KMS-11 (cell line): ENCODE measurements around the gene RPN1.
A peak's percentile ranks its signal among the peaks of the same experiment; 100 is the strongest.

Source experiments
- H2AFZ ChIP-seq: fragments of 200-600 bp; sonication (generic); 2 replicates; pipeline ENCODE4 v1.6.1; 2016; ENCODE audit warnings: antibody characterized with exemption, mixed run types, low read depth
- H3K27ac ChIP-seq: fragments of 200-600 bp; sonication (generic); 2 replicates; pipeline ENCODE4 v1.6.1; 2016; ENCODE audit warnings: mild to moderate bottlenecking, mixed run types
- H3K27me3 ChIP-seq: fragments of 200-600 bp; sonication (generic); 2 replicates; pipeline ENCODE4 v1.6.1; 2017; ENCODE audit warnings: mild to moderate bottlenecking, low read depth, mixed run types, moderate library complexity; ENCODE audit not compliant: insufficient read depth
- H3K36me3 ChIP-seq: fragments of 200-600 bp; sonication (generic); 2 replicates; pipeline ENCODE4 v1.6.1; 2017; ENCODE audit warnings: mild to moderate bottlenecking, mixed run types; ENCODE audit not compliant: insufficient read depth
- H3K4me1 ChIP-seq: fragments of 200-600 bp; sonication (generic); 2 replicates; pipeline ENCODE4 v1.6.1; 2016; ENCODE audit warnings: mild to moderate bottlenecking, low read depth, mixed run types; ENCODE audit not compliant: poor library complexity, severe bottlenecking
- H3K4me2 ChIP-seq: fragments of 200-600 bp; sonication (generic); 2 replicates; pipeline ENCODE4 v1.7.0; 2016; ENCODE audit warnings: mild to moderate bottlenecking, mixed run types
- H3K4me3 ChIP-seq: fragments of 200-600 bp; sonication (generic); IDR thresholded peaks from 2 replicates; pipeline ENCODE4 v1.6.1; 2017; ENCODE audit warnings: low read depth, low read length, mixed read lengths; ENCODE audit not compliant: insufficient read depth
- H3K79me2 ChIP-seq: fragments of 200-600 bp; sonication (generic); 2 replicates; pipeline ENCODE4 v1.6.1; 2016; ENCODE audit warnings: low read depth, mixed run types; ENCODE audit not compliant: insufficient read depth
- H3K9ac ChIP-seq: fragments of 200-600 bp; sonication (generic); 2 replicates; pipeline ENCODE4 v1.6.1; 2016; ENCODE audit warnings: mild to moderate bottlenecking, mixed run types
- H4K20me1 ChIP-seq: fragments of 200-600 bp; sonication (generic); 2 replicates; pipeline ENCODE4 v1.6.1; 2016; ENCODE audit warnings: mild to moderate bottlenecking, mixed run types; ENCODE audit not compliant: insufficient read depth
- CTCF ChIP-seq: fragments of 200-600 bp; sonication (generic); conservative IDR thresholded peaks from 2 replicates; pipeline ENCODE4 v1.6.1; 2017; ENCODE audit warnings: low read depth, mild to moderate bottlenecking, antibody characterized with exemption, low read length, moderate library complexity, mixed read lengths

RPN1 gene

GRCh38 chr3:128623762-128624176 lies 26.8 kb downstream of the RPN1 start:
- no peak overlapping the region for H3K4me2 ChIP-seq
- no peaks in the 10 kb centered on the region for H3K27me3 ChIP-seq
- no peak overlapping the region for H3K27ac ChIP-seq
- H3K79me2 ChIP-seq, result peaks cover 48% of the 10 kb centered on the region; the same call in 1 of the 2 replicates
- H3K4me1 ChIP-seq, result peaks cover 12% of the 10 kb centered on the region
- H3K4me3 ChIP-seq, result no peak overlapping the region
- TF ChIP-seq CTCF, result no peak
- peaks cover 8% of the 10 kb centered on the region for H4K20me1 ChIP-seq
- H3K9ac ChIP-seq, result no peak overlapping the region
- H2AFZ ChIP-seq, result no peak overlapping the region
- peaks cover 35% of the 10 kb centered on the region; the same call in 1 of the 2 replicates for H3K36me3 ChIP-seq

GRCh38 chr3:128621931-128622330 lies 28.7 kb downstream of the RPN1 start:
- no peak overlapping the region for H3K9ac ChIP-seq
- H3K4me2 ChIP-seq, result no peak overlapping the region
- H2AFZ ChIP-seq, result no peak overlapping the region
- no peaks in the 10 kb centered on the region for H3K27me3 ChIP-seq
- no peaks in the 10 kb centered on the region; the same call in 1 of the 2 replicates for H4K20me1 ChIP-seq
- no peak for TF ChIP-seq CTCF
- no peak overlapping the region for H3K27ac ChIP-seq
- no peak overlapping the region for H3K4me3 ChIP-seq
- peaks cover 34% of the 10 kb centered on the region; the same call in 1 of the 2 replicates for H3K79me2 ChIP-seq
- H3K4me1 ChIP-seq, result peaks cover 22% of the 10 kb centered on the region
- H3K36me3 ChIP-seq, result peaks cover 22% of the 10 kb centered on the region; the same call in 1 of the 2 replicates

GRCh38 chr3:128621234-128621633 lies 29.4 kb downstream of the RPN1 start:
- H4K20me1 ChIP-seq, result no peaks in the 10 kb centered on the region; the same call in 1 of the 2 replicates
- H3K27me3 ChIP-seq, result no peaks in the 10 kb centered on the region
- H3K9ac ChIP-seq, result no peak overlapping the region
- H3K4me3 ChIP-seq, result no peak overlapping the region
- TF ChIP-seq CTCF, result no peak
- no peak overlapping the region for H2AFZ ChIP-seq
- H3K27ac ChIP-seq, result no peak overlapping the region
- H3K79me2 ChIP-seq, result peaks cover 29% of the 10 kb centered on the region; the same call in 1 of the 2 replicates
- H3K4me1 ChIP-seq, result peaks cover 22% of the 10 kb centered on the region
- no peak overlapping the region for H3K4me2 ChIP-seq
- H3K36me3 ChIP-seq, result peaks cover 15% of the 10 kb centered on the region; the same call in 1 of the 2 replicates

- no peaks in the 10 kb centered on the region; the same call in 1 of the 2 replicates for H4K20me1 ChIP-seq
Measured at GRCh38 chr3:128620268-128620691, 30.3 kb downstream of the RPN1 start.

More at GRCh38 chr3:128620268-128620691, 30.3 kb downstream of the RPN1 start:
- Histone ChIP-seq H3K36me3 (peaks cover 11% of the 10 kb centered on the region; the same call in 1 of the 2 replicates), H3K4me1 (peaks cover 22% of the 10 kb centered on the region), H2AFZ (no peak overlapping the region), H3K4me3 (no peak overlapping the region), H3K4me2 (no peak overlapping the region), H3K9ac (no peak overlapping the region), H3K79me2 (peaks cover 29% of the 10 kb centered on the region; the same call in 1 of the 2 replicates), H3K27ac (no peak overlapping the region), H3K27me3 (no peaks in the 10 kb centered on the region)
- 0 out of 2 replicates have a peak, but pooled peaks have one; percentile 19 for TF ChIP-seq CTCF
